HepG2 (cell line): ENCODE measurements around the gene DCLRE1B. TPM values are rescaled to one million over a fixed set of nuclear protein-coding genes. Genes with fewer than 3 reads are reported as not detected.

Source experiments
- ARNT ChIP-seq: fragments of 450-650 bp; IDR thresholded peaks from 2 replicates; pipeline ENCODE4 v1.6.1; 2017
- IKZF4 ChIP-seq: sonication (generic); formaldehyde crosslinking; IDR thresholded peaks from 2 replicates; pipeline ENCODE4 v1.5.1; 2020; ENCODE audit warnings: borderline replicate concordance, mild to moderate bottlenecking, low read depth, missing genetic modification reagents; ENCODE audit errors: not compliant biosample characterization
- KDM3A ChIP-seq: IDR thresholded peaks from 2 replicates; pipeline ENCODE4 v1.6.1; 2018; ENCODE audit warnings: low read depth, missing compliant biosample characterization
- MAFF ChIP-seq: IDR thresholded peaks from 2 replicates; pipeline ENCODE4 v1.6.1; 2011; ENCODE audit warnings: low read depth, low read length, improper control_type of control experiment
- NAIF1 ChIP-seq: sonication (generic); formaldehyde crosslinking; IDR thresholded peaks from 2 replicates; pipeline ENCODE4 v1.5.0; 2020; ENCODE audit warnings: mild to moderate bottlenecking, missing genetic modification reagents, borderline replicate concordance
- PBX3 ChIP-seq: sonication (generic); formaldehyde crosslinking; IDR thresholded peaks from 2 replicates; pipeline ENCODE4 v1.8.1; 2023; ENCODE audit warnings: missing genetic modification reagents, inconsistent platforms, borderline replicate concordance
- PHF21A ChIP-seq: sonication (generic); formaldehyde crosslinking; IDR thresholded peaks from 2 replicates; pipeline ENCODE4 v1.5.0; 2020; ENCODE audit warnings: mild to moderate bottlenecking, missing genetic modification reagents
- RAD51 ChIP-seq: fragments of 450-650 bp; IDR thresholded peaks from 2 replicates; pipeline ENCODE4 v1.6.1; 2016; ENCODE audit warnings: borderline replicate concordance
- RELA ChIP-seq: sonication (generic); formaldehyde crosslinking; IDR thresholded peaks from 2 replicates; pipeline ENCODE4 v1.4.0; 2020; ENCODE audit warnings: missing genetic modification reagents
- RFX3 ChIP-seq: IDR thresholded peaks from 2 replicates; pipeline ENCODE4 v1.6.1; 2016; ENCODE audit warnings: missing biosample characterization, missing genetic modification reagents
- SNAPC5 ChIP-seq: sonication (generic); formaldehyde crosslinking; IDR thresholded peaks from 2 replicates; pipeline ENCODE4 v1.8.1; 2023; ENCODE audit warnings: mild to moderate bottlenecking, missing genetic modification reagents, borderline replicate concordance
- SRSF4 ChIP-seq: fragments of 200-400 bp; formaldehyde crosslinking; IDR thresholded peaks from one replicate; pipeline ENCODE4 v1.6.1; 2018; ENCODE audit warnings: mild to moderate bottlenecking, low read depth, low read length, moderate library complexity; ENCODE audit not compliant: poor library complexity, severe bottlenecking
- ZBTB14 ChIP-seq: sonication (generic); formaldehyde crosslinking; IDR thresholded peaks from 2 replicates; pipeline ENCODE4 v1.4.0; 2020; ENCODE audit warnings: missing genetic modification reagents
- ZBTB34 ChIP-seq: sonication (generic); formaldehyde crosslinking; IDR thresholded peaks from 2 replicates; pipeline ENCODE4 v1.8.0; 2022; ENCODE audit warnings: mild to moderate bottlenecking, missing genetic modification reagents
- ZBTB7B ChIP-seq: sonication (generic); formaldehyde crosslinking; IDR thresholded peaks from 2 replicates; pipeline ENCODE4 v1.4.0; 2020; ENCODE audit warnings: missing genetic modification reagents
- ZFP91 ChIP-seq: sonication (generic); formaldehyde crosslinking; IDR thresholded peaks from 2 replicates; pipeline ENCODE4 v1.9.0; 2022; ENCODE audit warnings: missing genetic modification reagents, mild to moderate bottlenecking, borderline replicate concordance
- ZNF138 ChIP-seq: sonication (generic); formaldehyde crosslinking; IDR thresholded peaks from 2 replicates; pipeline ENCODE4 v1.5.0; 2020; ENCODE audit warnings: mild to moderate bottlenecking, low read depth, missing genetic modification reagents
- ZNF333 ChIP-seq: sonication (generic); formaldehyde crosslinking; IDR thresholded peaks from 2 replicates; pipeline ENCODE4 v1.4.0; 2020; ENCODE audit warnings: mild to moderate bottlenecking, missing genetic modification reagents, borderline replicate concordance
- ZNF441 ChIP-seq: sonication (generic); formaldehyde crosslinking; IDR thresholded peaks from 2 replicates; pipeline ENCODE4 v1.7.0; 2021; ENCODE audit warnings: missing genetic modification reagents, borderline replicate concordance
- ZNF530 ChIP-seq: sonication (generic); formaldehyde crosslinking; IDR thresholded peaks from 2 replicates; pipeline ENCODE4 v1.5.0; 2020; ENCODE audit warnings: low read depth, mild to moderate bottlenecking, missing genetic modification reagents
- ZNF652 ChIP-seq: IDR thresholded peaks from 2 replicates; pipeline ENCODE4 v1.6.1; 2016; ENCODE audit warnings: low read depth, borderline replicate concordance
- ZNF709 ChIP-seq: sonication (generic); formaldehyde crosslinking; IDR thresholded peaks from 2 replicates; pipeline ENCODE4 v1.5.0; 2020; ENCODE audit warnings: mild to moderate bottlenecking, missing genetic modification reagents
- ZNF83 ChIP-seq: sonication (generic); formaldehyde crosslinking; IDR thresholded peaks from 2 replicates; pipeline ENCODE4 v1.4.0; 2020; ENCODE audit warnings: missing genetic modification reagents, mild to moderate bottlenecking, borderline replicate concordance
- polyA plus RNA-seq, 8 experiments: library from polyadenylated mRNA; depleted of rRNA in 3 of 8; stranded (reverse) in 7 of 8; unstranded in 1 of 8; fragments of >200 nt; fragmentation: Illumina TruSeq in 4 of 8; extraction: Trizol in 4 of 8; gene quantifications; 2 replicates each; pipeline versions ENCODE4 v1.2.1 to v1.2.3, GENCODE V29; 2011 to 2016; ENCODE audit warnings: low read depth in 4 of 8, missing spikeins in 1 of 8, mixed read lengths in 1 of 8; ENCODE audit not compliant: insufficient read depth in 1 of 8
- total RNA-seq, 5 experiments: library from RNA; depleted of rRNA; stranded (reverse); fragments of >200 nt; fragmentation: Illumina TruSeq; extraction: Trizol; gene quantifications; 2 replicates each; pipeline ENCODE4 v1.2.3, GENCODE V29; 2016; ENCODE audit warnings: low read depth in 1 of 5

Gene DCLRE1B
- total and polyA plus RNA-seq, 2 of the 13 experiments (the other 11 are each of a cell fraction or from before 2014, with no cell fraction given), result 2.7 to 8.0 TPM

GRCh38 chr1:113928941-113929749, 24.0 kb downstream of the DCLRE1B start, which contains the start of gene HIPK1 (continued):
- TF ChIP-seq ZNF83 (no peak), ZNF709 (CRISPR knock-in tag) (peak; percentile 72; the same call in 1 of the 2 replicates), ZBTB7B (CRISPR knock-in tag) (peak; percentile 74), PHF21A (CRISPR knock-in tag) (peak; percentile 83), SRSF4 (no peak), MAFF (no peak), SNAPC5 (CRISPR knock-in tag) (peak; percentile 68; the same call in 1 of the 2 replicates), NAIF1 (CRISPR knock-in tag) (no peak), ZNF138 (peak; percentile 90), KDM3A (CRISPR knock-in tag) (no peak), RELA (CRISPR knock-in tag) (no peak), ZNF530 (CRISPR knock-in tag) (no peak), ZBTB14 (peak; percentile 84), ZNF441 (no peak), ZNF333 (CRISPR knock-in tag) (no peak), ZBTB34 (CRISPR knock-in tag) (no peak), ZNF652 (CRISPR knock-in tag) (no peak; the same call in 1 of the 2 replicates), IKZF4 (no peak), ARNT (no peak), PBX3 (CRISPR knock-in tag) (no peak), RAD51 (no peak), ZFP91 (CRISPR knock-in tag) (peak; percentile 90), RFX3 (CRISPR knock-in tag) (no peak)
